Renal cortical epithelial cell (primary cell): Measurements from ENCODE around the gene SLC16A13. TPM values are rescaled to one million over a fixed set of nuclear protein-coding genes. Genes with fewer than 3 reads are reported as not detected.
"Not testable (repeated sequence)": the region's sequence is repeated elsewhere in the genome, so short reads cannot be mapped to it uniquely, and the experiment has no call there.

Experiments used
- DNase-seq: peaks from one replicate; pipeline ENCODE4 v3.0.0-alpha.2; 2011; ENCODE audit warnings: low read depth
- total RNA-seq: library from RNA; depleted of rRNA; stranded (reverse); fragments of >200 nt; gene quantifications from 2 replicates; pipeline ENCODE4 v1.2.3, GENCODE V29; 2014

SLC16A13 gene
- total RNA-seq, 1 donor from 2014 or later, result 0.99 TPM

- DNase-seq, result no peak
Observed at GRCh38 chr17:7029659-7030058, 6.2 kb upstream of the SLC16A13 start.

- DNase-seq, result no peak
Observed at GRCh38 chr17:7034955-7035590, 742 bp upstream of the SLC16A13 start.

GRCh38 chr17:7038025-7038862 lies 2.4 kb downstream of the SLC16A13 start:
- no peak for DNase-seq

GRCh38 chr17:7039832-7040231 lies 4.0 kb downstream of the SLC16A13 start:
- DNase-seq, result no peak

- no peak for DNase-seq
Observed at GRCh38 chr17:7041607-7042500, 6.0 kb downstream of the SLC16A13 start.

- DNase-seq, result no peak
Observed at GRCh38 chr17:7042501-7043181, 6.8 kb downstream of the SLC16A13 start.

- no peak for DNase-seq
Observed at GRCh38 chr17:7043182-7043496, 7.3 kb downstream of the SLC16A13 start.

GRCh38 chr17:7043497-7044198 lies 7.8 kb downstream of the SLC16A13 start, which contains the start of gene SLC16A11:
SLC16A11 (minus strand) TSS chr17:7044092; CDS start chr17:7043513, 579 bp downstream.
- DNase-seq, result no peak

GRCh38 chr17:7045492-7046126 lies 9.8 kb downstream of the SLC16A13 start:
- peak; percentile 92 for DNase-seq

GRCh38 chr17:7046127-7046724 lies 10.4 kb downstream of the SLC16A13 start:
- no peak for DNase-seq

- DNase-seq, result not testable (repeated sequence)
Observed at GRCh38 chr17:7046725-7047397, 11.0 kb downstream of the SLC16A13 start.

- DNase-seq, result no peak
Observed at GRCh38 chr17:7047566-7047965, 11.8 kb downstream of the SLC16A13 start.

- DNase-seq, result no peak
Observed at GRCh38 chr17:7048968-7049367, 13.2 kb downstream of the SLC16A13 start.

GRCh38 chr17:7050583-7050982 lies 14.8 kb downstream of the SLC16A13 start:
- not testable (repeated sequence) for DNase-seq

GRCh38 chr17:7056386-7056785 lies 20.6 kb downstream of the SLC16A13 start:
- DNase-seq, result peak; percentile 61

GRCh38 chr17:7058831-7059447 lies 23.1 kb downstream of the SLC16A13 start:
- no peak for DNase-seq

- peak; percentile 97 for DNase-seq
Observed at GRCh38 chr17:7060165-7060891, 24.5 kb downstream of the SLC16A13 start.

- peak; percentile 31 for DNase-seq
Observed at GRCh38 chr17:7063518-7064094, 27.8 kb downstream of the SLC16A13 start.
